OCI-LY1 (cell line): ENCODE data around the gene TTN.

Source experiments
- H2AFZ ChIP-seq: fragments of 200-600 bp; sonication (generic), shearing (Covaris generic); 2 replicates; pipeline ENCODE4 v1.6.0; 2014; ENCODE audit warnings: antibody characterized with exemption, mild to moderate bottlenecking, low read length
- H3F3A ChIP-seq: fragments of 200-600 bp; sonication (generic), shearing (Covaris generic); 2 replicates; pipeline ENCODE4 v1.6.0; 2014; ENCODE audit warnings: mild to moderate bottlenecking, antibody characterized with exemption, low read length, moderate library complexity; ENCODE audit not compliant: insufficient read depth
- H3K27ac ChIP-seq: fragments of 200-600 bp; sonication (generic); 2 replicates; pipeline ENCODE4 v1.5.1; 2014; ENCODE audit warnings: low read length, mixed run types, mild to moderate bottlenecking, low read depth; ENCODE audit not compliant: poor library complexity, severe bottlenecking
- H3K27me3 ChIP-seq: fragments of 200-600 bp; sonication (generic); 2 replicates; pipeline ENCODE4 v1.6.0; 2014; ENCODE audit warnings: antibody characterized with exemption, mild to moderate bottlenecking, low read length, moderate library complexity; ENCODE audit not compliant: insufficient read depth
- H3K36me3 ChIP-seq: fragments of 200-600 bp; sonication (generic); 2 replicates; pipeline ENCODE4 v1.6.1; 2014; ENCODE audit warnings: mild to moderate bottlenecking, antibody characterized with exemption, low read length, moderate library complexity, mixed read lengths; ENCODE audit not compliant: insufficient read depth
- H3K4me1 ChIP-seq: fragments of 200-600 bp; sonication (generic); 2 replicates; pipeline ENCODE4 v1.5.1; 2014; ENCODE audit warnings: mild to moderate bottlenecking, low read length, moderate library complexity; ENCODE audit not compliant: insufficient read depth, severe bottlenecking
- H3K4me2 ChIP-seq: fragments of 200-600 bp; sonication (generic), shearing (Covaris generic); 2 replicates; pipeline ENCODE4 v1.6.1; 2014; ENCODE audit warnings: low read length
- H3K4me3 ChIP-seq: fragments of 200-600 bp; sonication (generic); 2 replicates; pipeline ENCODE4 v1.5.1; 2014; ENCODE audit warnings: low read length, low read depth, mild to moderate bottlenecking, mixed read lengths; ENCODE audit not compliant: poor library complexity, severe bottlenecking
- H3K79me2 ChIP-seq: fragments of 200-600 bp; shearing (Covaris generic); 2 replicates; pipeline ENCODE4 v1.6.1; 2016; ENCODE audit warnings: mixed run types, low read length, mixed read lengths; ENCODE audit not compliant: insufficient read depth
- H3K9ac ChIP-seq: fragments of 200-600 bp; sonication (generic), shearing (Covaris generic); 2 replicates; pipeline ENCODE4 v1.6.1; 2014; ENCODE audit warnings: mild to moderate bottlenecking, low read length, mixed read lengths
- H3K9me2 ChIP-seq: fragments of 200-600 bp; sonication (generic), shearing (Covaris generic); 2 replicates; pipeline ENCODE4 v1.6.1; 2014; ENCODE audit warnings: low read depth, mild to moderate bottlenecking, low read length, mixed read lengths
- H3K9me3 ChIP-seq: fragments of 200-600 bp; shearing (Covaris generic); 2 replicates; pipeline ENCODE4 v1.6.1; 2014; ENCODE audit warnings: low read length, mixed read lengths
- H4K20me1 ChIP-seq: fragments of 200-600 bp; sonication (generic), shearing (Covaris generic); 2 replicates; pipeline ENCODE4 v1.6.0; 2016; ENCODE audit warnings: mild to moderate bottlenecking, low read length; ENCODE audit not compliant: insufficient read depth
- EZH2 ChIP-seq: fragments of 200-600 bp; sonication (generic), shearing (Covaris generic); IDR thresholded peaks from 2 replicates; pipeline ENCODE4 v1.8.0; 2017; ENCODE audit warnings: borderline replicate concordance, mixed run types, mild to moderate bottlenecking, antibody characterized with exemption, low read length, moderate library complexity, mixed read lengths
- TF ChIP-seq, protein P1 (sequence below): fragments of 200-600 bp; sonication (generic), shearing (Covaris generic); IDR thresholded peaks from 2 replicates; pipeline ENCODE4 v1.5.1; 2017; ENCODE audit warnings: mild to moderate bottlenecking, antibody characterized with exemption, low read length, moderate library complexity, mixed read lengths

Gene TTN

DNA sequence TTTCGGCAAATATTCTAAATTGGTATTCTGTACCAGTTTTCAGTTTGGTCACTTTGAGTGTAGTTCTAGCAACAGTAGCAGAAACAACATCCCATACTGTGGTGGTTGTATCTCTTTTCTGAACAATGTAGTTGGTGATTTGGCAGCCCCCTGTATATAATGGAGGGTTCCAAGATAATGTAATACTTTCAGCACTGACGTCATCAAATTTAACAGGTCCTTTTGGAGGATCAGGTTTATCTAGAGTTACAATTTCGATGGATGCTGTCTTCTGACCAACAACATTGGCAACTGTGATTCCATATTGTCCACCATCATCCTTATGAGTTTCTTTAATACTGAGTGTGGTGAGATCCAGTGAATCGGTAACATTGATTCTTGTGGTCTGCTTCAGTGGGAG is 239.0 kb downstream of the TTN start:
- no peaks in the 10 kb centered on the region for H4K20me1 ChIP-seq
- no peaks in the 10 kb centered on the region for H3F3A ChIP-seq
- no peak overlapping the region for H3K9ac ChIP-seq
- no peak for TF ChIP-seq EZH2
- TF ChIP-seq, protein P1, sequence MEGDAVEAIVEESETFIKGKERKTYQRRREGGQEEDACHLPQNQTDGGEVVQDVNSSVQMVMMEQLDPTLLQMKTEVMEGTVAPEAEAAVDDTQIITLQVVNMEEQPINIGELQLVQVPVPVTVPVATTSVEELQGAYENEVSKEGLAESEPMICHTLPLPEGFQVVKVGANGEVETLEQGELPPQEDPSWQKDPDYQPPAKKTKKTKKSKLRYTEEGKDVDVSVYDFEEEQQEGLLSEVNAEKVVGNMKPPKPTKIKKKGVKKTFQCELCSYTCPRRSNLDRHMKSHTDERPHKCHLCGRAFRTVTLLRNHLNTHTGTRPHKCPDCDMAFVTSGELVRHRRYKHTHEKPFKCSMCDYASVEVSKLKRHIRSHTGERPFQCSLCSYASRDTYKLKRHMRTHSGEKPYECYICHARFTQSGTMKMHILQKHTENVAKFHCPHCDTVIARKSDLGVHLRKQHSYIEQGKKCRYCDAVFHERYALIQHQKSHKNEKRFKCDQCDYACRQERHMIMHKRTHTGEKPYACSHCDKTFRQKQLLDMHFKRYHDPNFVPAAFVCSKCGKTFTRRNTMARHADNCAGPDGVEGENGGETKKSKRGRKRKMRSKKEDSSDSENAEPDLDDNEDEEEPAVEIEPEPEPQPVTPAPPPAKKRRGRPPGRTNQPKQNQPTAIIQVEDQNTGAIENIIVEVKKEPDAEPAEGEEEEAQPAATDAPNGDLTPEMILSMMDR: no peak
- no peak overlapping the region for H3K4me2 ChIP-seq
- peaks cover 100% of the 10 kb centered on the region for H3K36me3 ChIP-seq
- no peak overlapping the region for H3K4me3 ChIP-seq
- no peaks in the 10 kb centered on the region for H3K4me1 ChIP-seq
- H3K79me2 ChIP-seq: no peaks in the 10 kb centered on the region
- H3K9me2 ChIP-seq: no peaks in the 10 kb centered on the region
- no peak overlapping the region for H3K27ac ChIP-seq
- no peak overlapping the region for H2AFZ ChIP-seq
- H3K9me3 ChIP-seq: peaks cover 9% of the 10 kb centered on the region; the same call in 1 of the 2 replicates
- H3K27me3 ChIP-seq: no peaks in the 10 kb centered on the region

DNA sequence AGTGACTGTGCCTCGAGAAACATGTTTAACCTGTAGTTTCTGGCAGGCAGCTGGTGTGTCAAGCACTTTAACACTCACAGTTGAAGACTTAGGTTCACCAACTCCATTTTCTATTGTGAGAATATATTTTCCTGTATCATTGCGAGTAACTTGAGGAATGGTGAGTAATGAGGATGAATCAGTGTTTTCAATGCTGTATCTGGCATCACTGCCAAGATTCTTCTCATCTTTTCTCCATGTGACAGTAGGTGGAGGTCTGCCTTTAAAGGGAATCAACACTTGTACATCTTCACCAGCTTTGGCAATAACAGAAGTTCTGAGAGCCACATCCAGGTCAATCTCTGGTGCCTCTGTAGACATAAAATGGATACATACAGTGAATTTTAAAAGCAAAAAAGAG is 254.2 kb downstream of the TTN start:
- Histone ChIP-seq H3K4me1 (no peaks in the 10 kb centered on the region), H3K9me2 (no peaks in the 10 kb centered on the region), H3K9me3 (no peaks in the 10 kb centered on the region), H3K27ac (no peak overlapping the region), H3K27me3 (no peaks in the 10 kb centered on the region), H3K9ac (no peak overlapping the region), H2AFZ (no peak overlapping the region), H3K4me2 (no peak overlapping the region), H3F3A (no peaks in the 10 kb centered on the region), H3K79me2 (no peaks in the 10 kb centered on the region), H4K20me1 (no peaks in the 10 kb centered on the region), H3K36me3 (peaks cover 96% of the 10 kb centered on the region), H3K4me3 (no peak overlapping the region)
- TF ChIP-seq EZH2: no peak
- TF ChIP-seq, protein P1: no peak

DNA sequence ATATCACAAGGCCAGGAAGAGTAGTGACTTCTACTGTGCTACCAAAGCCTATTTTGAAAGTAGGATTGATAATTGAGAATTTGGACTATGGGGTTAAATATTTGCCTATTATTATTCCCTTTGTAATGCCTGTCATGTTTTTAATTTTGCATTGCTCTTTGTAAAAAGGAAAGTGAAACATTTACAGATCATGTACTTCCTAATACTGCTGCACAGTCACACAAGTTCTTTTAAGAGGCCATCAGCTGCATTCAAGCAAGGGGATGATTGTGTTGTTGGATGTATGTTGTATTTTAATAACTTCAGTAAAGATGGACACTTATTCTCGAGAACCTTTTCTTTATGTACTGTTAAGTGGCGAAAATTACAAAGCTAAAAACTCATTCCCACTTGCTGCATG is 256.9 kb downstream of the TTN start:
- no peak overlapping the region for H3K4me2 ChIP-seq

More for the DNA sequence above, 256.9 kb downstream of the TTN start:
- peaks cover 97% of the 10 kb centered on the region for H3K36me3 ChIP-seq
- H3K9ac ChIP-seq: no peak overlapping the region
- TF ChIP-seq, protein P1: no peak
- TF ChIP-seq EZH2: no peak
- no peaks in the 10 kb centered on the region for H3K27me3 ChIP-seq
- no peak overlapping the region for H2AFZ ChIP-seq
- H3K4me1 ChIP-seq: no peaks in the 10 kb centered on the region
- H3K79me2 ChIP-seq: no peaks in the 10 kb centered on the region
- H3F3A ChIP-seq: no peaks in the 10 kb centered on the region
- H3K9me2 ChIP-seq: no peaks in the 10 kb centered on the region
- no peaks in the 10 kb centered on the region for H4K20me1 ChIP-seq
- H3K4me3 ChIP-seq: no peak overlapping the region
- no peaks in the 10 kb centered on the region for H3K9me3 ChIP-seq
- no peak overlapping the region for H3K27ac ChIP-seq
